Esophagus muscularis mucosa (tissue), 4 donors: Measurements from ENCODE around the gene PTPRN2. TPM values are rescaled to one million over a fixed set of nuclear protein-coding genes. Genes with fewer than 3 reads are reported as not detected.
"Not testable (repeated sequence)": the region's sequence is repeated elsewhere in the genome, so short reads cannot be mapped to it uniquely, and the experiment has no call there.

Experiments
- DNase-seq: peaks from one replicate; pipeline ENCODE4 v3.0.0-alpha.2; 2017; ENCODE audit errors: extremely low spot score
- H3K27ac ChIP-seq, 4 donors: fragments of 200-600 bp; sonication (generic); replicated peaks in 1 of 4; 1 replicate in 3 of 4; 2 replicates in 1 of 4; pipeline ENCODE4 v1.5.1; 2016 to 2019; ENCODE audit warnings: mild to moderate bottlenecking in 1 of 4
- H3K27me3 ChIP-seq, 4 donors: fragments of 200-600 bp; sonication (generic); one replicate each; pipeline versions ENCODE4 v1.5.1 to v1.6.0; 2016 to 2019
- H3K36me3 ChIP-seq, 4 donors: fragments of 200-600 bp; sonication (generic); one replicate each; pipeline ENCODE4 v1.5.1; 2016 to 2019
- H3K4me1 ChIP-seq, 4 donors: fragments of 200-600 bp; sonication (generic); one replicate each; pipeline ENCODE4 v1.5.1; 2016 to 2019
- H3K4me3 ChIP-seq, 4 donors: fragments of 200-600 bp; sonication (generic); 1 replicate in 2 of 4; 2 replicates in 2 of 4; pipeline ENCODE4 v1.5.1; 2016 to 2019; ENCODE audit warnings: mild to moderate bottlenecking in 4 of 4, moderate library complexity in 1 of 4
- H3K9me3 ChIP-seq, 4 donors: fragments of 200-600 bp; sonication (generic); 1 replicate in 3 of 4; 2 replicates in 1 of 4; pipeline ENCODE4 v1.5.1; 2016 to 2019
- EP300 ChIP-seq: sonication (generic); formaldehyde crosslinking; IDR thresholded peaks from one replicate; pipeline ENCODE4 v1.6.1; 2017; ENCODE audit warnings: antibody characterized with exemption
- POLR2A ChIP-seq: fragments of 450-650 bp; IDR thresholded peaks from one replicate; pipeline ENCODE4 v1.6.1; 2017; ENCODE audit warnings: antibody characterized with exemption, moderate library complexity, mild to moderate bottlenecking, low read depth
- POLR2AphosphoS5 ChIP-seq, 2 donors: sonication (generic); formaldehyde crosslinking; IDR thresholded peaks; one replicate each; pipeline ENCODE4 v1.6.1; 2017; ENCODE audit warnings: antibody characterized with exemption in 2 of 2
- WGBS: methylation state at CpG from one replicate; pipeline ENCODE4 v1.1.5; 2018; 5-methylcytosine and 5-hydroxymethylcytosine counted together
- intact Hi-C: fragments of 100-400 bp; cut with DNase I; formaldehyde crosslinking; loops from one replicate; pipeline ENCODE4 v1.15.1; 2023
- total RNA-seq, 4 donors: library from RNA; depleted of rRNA; stranded (reverse); fragments of >200 nt; gene quantifications; one replicate each; pipeline versions ENCODE4 v1.1.0 to v1.2.1, GENCODE V29; 2016
- TF ChIP-seq, protein P1 (sequence below), 3 experiments: fragments of 200-600 bp in 2 of 3; fragments of 450-650 bp in 1 of 3; sonication (generic) in 2 of 3; IDR thresholded peaks; one replicate each; pipeline ENCODE4 v1.5.1; 2017 to 2019; ENCODE audit warnings: antibody characterized with exemption in 3 of 3, mild to moderate bottlenecking in 2 of 3, moderate library complexity in 1 of 3

The PTPRN2 gene
- total RNA-seq, 4 donors from 2014 or later = 2.1 to 3.1 (median 3.1) TPM

DNA sequence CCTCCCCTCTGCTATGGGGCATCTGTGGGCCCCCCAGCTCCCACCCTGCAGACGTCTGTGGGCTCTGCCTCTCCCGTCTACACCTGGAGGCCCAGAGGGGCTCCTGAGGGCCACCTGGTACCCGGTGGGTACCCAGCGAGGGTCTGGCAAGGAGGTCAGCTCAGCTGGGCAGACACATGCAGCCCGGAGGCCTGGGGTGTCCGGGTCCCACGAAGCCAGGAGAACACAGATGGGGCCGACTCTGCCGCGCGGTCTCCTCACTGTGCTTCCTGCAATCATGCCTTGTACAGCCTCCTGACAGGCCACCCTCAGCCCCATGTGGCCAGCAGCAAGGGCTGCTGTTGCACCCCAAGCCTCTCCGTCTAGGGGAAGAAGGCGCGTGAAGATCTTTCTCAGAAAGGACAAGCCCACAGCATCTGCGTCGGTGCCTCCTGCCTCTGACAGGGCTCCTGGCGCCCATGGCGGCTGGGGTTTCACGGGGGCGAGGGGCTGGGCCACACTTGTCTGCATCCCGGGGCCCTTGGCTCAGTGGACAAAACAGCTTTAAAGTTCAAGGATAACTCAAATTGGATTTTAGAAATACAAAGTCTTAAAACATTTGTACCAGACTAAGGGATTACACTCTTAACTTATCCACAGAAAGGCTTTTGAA lies 859.5 kb downstream of the PTPRN2 start:
- H3K27me3 ChIP-seq = peaks cover 0 to 19% (median 0%) of the 10 kb centered on the region in 4 donors
- no peak for DNase-seq
- no peak overlapping the region for H3K4me3 ChIP-seq
- no peak overlapping the region for H3K27ac ChIP-seq
- H3K4me1 ChIP-seq = no peaks in the 10 kb centered on the region
- no peaks in the 10 kb centered on the region for H3K36me3 ChIP-seq
- WGBS = 91% methylated on average over 18 of the region's 21 CpGs
- H3K9me3 ChIP-seq = no peaks in the 10 kb centered on the region
- TF ChIP-seq EP300 (no peak), POLR2AphosphoS5 (IDR thresholded peaks at IDR 0.05) (no peak), POLR2A (no peak)
- TF ChIP-seq, protein P1, sequence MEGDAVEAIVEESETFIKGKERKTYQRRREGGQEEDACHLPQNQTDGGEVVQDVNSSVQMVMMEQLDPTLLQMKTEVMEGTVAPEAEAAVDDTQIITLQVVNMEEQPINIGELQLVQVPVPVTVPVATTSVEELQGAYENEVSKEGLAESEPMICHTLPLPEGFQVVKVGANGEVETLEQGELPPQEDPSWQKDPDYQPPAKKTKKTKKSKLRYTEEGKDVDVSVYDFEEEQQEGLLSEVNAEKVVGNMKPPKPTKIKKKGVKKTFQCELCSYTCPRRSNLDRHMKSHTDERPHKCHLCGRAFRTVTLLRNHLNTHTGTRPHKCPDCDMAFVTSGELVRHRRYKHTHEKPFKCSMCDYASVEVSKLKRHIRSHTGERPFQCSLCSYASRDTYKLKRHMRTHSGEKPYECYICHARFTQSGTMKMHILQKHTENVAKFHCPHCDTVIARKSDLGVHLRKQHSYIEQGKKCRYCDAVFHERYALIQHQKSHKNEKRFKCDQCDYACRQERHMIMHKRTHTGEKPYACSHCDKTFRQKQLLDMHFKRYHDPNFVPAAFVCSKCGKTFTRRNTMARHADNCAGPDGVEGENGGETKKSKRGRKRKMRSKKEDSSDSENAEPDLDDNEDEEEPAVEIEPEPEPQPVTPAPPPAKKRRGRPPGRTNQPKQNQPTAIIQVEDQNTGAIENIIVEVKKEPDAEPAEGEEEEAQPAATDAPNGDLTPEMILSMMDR (IDR thresholded peaks at IDR 0.05) = no peak
- intact Hi-C loops = no loop called here

DNA sequence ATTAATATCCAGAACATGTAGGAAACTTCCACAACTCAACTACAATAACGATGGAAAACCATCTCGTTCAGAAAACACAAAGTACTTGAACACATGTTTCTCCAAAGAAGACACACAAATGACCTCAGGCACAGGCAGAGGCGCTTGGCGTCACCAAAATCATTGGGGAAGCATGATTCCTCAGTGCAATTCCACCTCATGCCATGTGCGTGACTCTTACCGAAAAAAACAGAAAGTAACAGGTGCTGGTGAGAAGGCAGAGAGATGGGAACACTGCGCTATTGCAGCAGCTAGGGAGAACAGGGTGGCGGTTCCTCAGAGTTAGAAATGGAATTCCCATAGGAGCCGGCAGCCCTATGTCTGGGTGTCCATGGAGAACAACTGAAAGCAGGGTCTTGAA lies 860.9 kb downstream of the PTPRN2 start:
- TF ChIP-seq POLR2AphosphoS5 (IDR thresholded peaks at IDR 0.05) (no peak), POLR2A (no peak), EP300 (no peak)
- TF ChIP-seq, protein P1 (IDR thresholded peaks at IDR 0.05) = no peak
- Histone ChIP-seq H3K36me3 (no peaks in the 10 kb centered on the region), H3K27me3 (peaks cover 0 to 19% (median 0%) of the 10 kb centered on the region in 4 donors), H3K4me3 (no peak overlapping the region), H3K27ac (no peak overlapping the region), H3K4me1 (no peaks in the 10 kb centered on the region), H3K9me3 (no peaks in the 10 kb centered on the region)
- intact Hi-C loops = no loop called here
- DNase-seq = no peak
- 87% methylated on average over 9 of the region's 9 CpGs for WGBS

DNA sequence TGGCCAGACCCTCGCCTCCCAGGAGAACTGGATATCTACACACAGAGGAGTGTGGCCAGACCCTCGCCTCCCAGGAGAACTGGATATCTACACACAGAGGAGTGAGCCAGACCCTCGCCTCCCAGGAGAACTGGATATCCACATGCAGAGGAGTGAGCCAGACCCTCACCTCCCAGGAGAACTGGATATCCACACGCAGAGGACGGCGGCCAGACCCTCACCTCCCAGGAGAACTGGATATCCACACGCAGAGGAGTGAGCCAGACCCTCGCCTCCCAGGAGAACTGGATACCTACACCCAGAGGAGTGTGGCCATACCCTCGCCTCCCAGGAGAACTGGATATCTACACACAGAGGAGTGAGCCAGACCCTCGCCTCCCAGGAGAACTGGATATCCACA lies 862.3 kb downstream of the PTPRN2 start:
- H3K4me3 ChIP-seq, DNase-seq, H3K9me3 ChIP-seq, H3K36me3 ChIP-seq, intact Hi-C loops, H3K27ac ChIP-seq, H3K4me1 ChIP-seq: not testable (repeated sequence)
- 77% methylated on average over 9 of the region's 10 CpGs for WGBS
- H3K27me3 ChIP-seq = peaks cover 0 to 19% (median 0%) of the 10 kb centered on the region in 4 donors

DNA sequence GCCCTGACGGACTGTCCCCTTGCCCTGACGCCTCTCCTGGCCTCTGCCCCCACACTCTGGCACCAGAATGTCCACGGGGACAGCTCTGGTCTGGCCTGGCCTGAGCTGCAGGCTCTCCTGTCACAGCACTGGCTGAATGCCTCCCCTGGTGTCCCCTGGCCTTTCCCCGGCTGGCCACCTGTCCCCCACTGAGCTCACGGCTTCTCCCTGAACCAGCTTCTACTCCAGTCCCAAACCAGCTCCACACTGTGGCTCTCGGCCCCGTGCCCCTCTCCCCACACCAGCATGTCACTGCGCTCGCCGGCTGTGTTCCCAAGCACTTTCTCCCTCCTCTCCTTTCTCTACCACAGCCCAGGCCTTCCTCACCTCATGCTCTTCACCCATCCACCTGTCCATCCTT lies 864.4 kb downstream of the PTPRN2 start:
- Histone ChIP-seq H3K36me3 (no peaks in the 10 kb centered on the region), H3K27ac (no peak overlapping the region), H3K9me3 (no peaks in the 10 kb centered on the region), H3K4me3 (no peak overlapping the region), H3K27me3 (peaks cover 0 to 10% (median 0%) of the 10 kb centered on the region in 4 donors), H3K4me1 (no peaks in the 10 kb centered on the region)
- intact Hi-C loops = no loop called here
- TF ChIP-seq POLR2A = no peak
- no peak for TF ChIP-seq EP300
- TF ChIP-seq, protein P1 (IDR thresholded peaks at IDR 0.05) = no peak
- DNase-seq = no peak
- 75% methylated on average over 10 of the region's 10 CpGs for WGBS

DNA sequence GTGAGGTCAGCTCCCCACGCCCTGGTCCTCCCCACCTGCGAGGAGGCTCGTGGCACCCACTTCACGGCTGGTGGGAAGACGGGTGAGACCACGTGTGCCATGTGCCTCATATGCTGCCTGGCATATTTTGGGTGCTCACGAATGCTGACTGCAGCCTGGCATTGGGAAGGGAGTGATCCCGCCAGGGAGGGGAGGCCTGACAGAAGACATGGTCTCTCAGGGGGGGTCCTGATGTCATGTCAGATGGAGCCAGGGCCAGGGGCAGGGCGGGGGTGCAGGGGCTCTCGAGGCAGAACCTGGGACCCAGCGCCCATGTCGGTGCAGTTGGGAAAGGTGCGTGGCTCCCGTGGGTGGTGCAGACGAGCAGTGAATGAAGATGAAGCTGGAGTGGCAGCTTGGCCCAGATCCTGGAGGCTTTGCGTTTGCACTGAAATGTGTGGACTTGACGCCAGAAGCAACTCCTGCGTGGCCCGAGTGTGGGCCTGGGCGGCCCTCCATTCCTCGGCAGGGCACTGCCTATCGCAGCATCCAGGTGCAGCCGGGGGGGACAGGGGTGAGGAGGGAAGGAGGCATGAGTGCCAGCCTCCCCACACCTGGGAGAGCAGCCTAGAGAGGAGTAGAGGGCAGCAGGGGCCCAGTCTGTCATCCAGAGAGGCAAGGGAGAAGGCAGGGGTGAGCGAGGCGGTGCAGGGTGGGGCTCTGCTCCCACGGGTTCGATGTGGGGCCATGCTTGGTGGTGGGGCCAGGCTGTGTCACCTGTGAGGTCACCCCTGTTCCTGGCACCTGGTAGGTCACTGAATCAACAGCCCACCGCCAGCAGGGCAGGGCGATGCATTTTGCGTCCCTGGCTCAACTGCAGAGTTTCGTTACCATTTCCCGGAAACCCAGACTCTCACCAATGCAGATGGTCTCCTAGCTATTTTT lies 865.2 kb downstream of the PTPRN2 start:
- no peak for DNase-seq
- intact Hi-C loops = no loop called here
- TF ChIP-seq EP300 (no peak), POLR2A (no peak), POLR2AphosphoS5 (IDR thresholded peaks at IDR 0.05) (no peak)
- TF ChIP-seq, protein P1 (IDR thresholded peaks at IDR 0.05) = no peak

More for the DNA sequence above, 865.2 kb downstream of the PTPRN2 start:
- Histone ChIP-seq H3K27ac (no peak overlapping the region), H3K27me3 (peaks cover 0 to 10% (median 0%) of the 10 kb centered on the region in 4 donors), H3K4me1 (no peaks in the 10 kb centered on the region), H3K4me3 (no peak overlapping the region), H3K9me3 (no peaks in the 10 kb centered on the region), H3K36me3 (no peaks in the 10 kb centered on the region)
- WGBS = 83% methylated on average over 30 of the region's 32 CpGs
